Natural killer cell (primary cell): ENCODE results near the gene JSRP1. TPM values are rescaled to one million over a fixed set of nuclear protein-coding genes. Genes with fewer than 3 reads are reported as not detected.

Experiments
- ATAC-seq, 3 donors: fragments of 150-1000 bp in 2 of 3; fragments of 200-7000 bp in 1 of 3; cut with Tn5 transposase; 1 replicate in 1 of 3; 2 replicates in 2 of 3; pipeline ENCODE4 v1.10.0; 2021; ENCODE audit warnings: mild to moderate bottlenecking in 2 of 3, moderate library complexity in 2 of 3
- DNase-seq, 2 donors: peaks; one replicate each; pipeline versions ENCODE4 v3.0.0 to v3.0.0-alpha.2; 2013 to 2021; ENCODE audit warnings: mixed read lengths in 1 of 2
- H3K27ac ChIP-seq: one replicate; pipeline ENCODE4 v1.5.1; 2013; ENCODE audit warnings: mild to moderate bottlenecking, low read length
- H3K27me3 ChIP-seq: one replicate; pipeline ENCODE4 v1.6.1; 2013; ENCODE audit warnings: low read length; ENCODE audit not compliant: control insufficient read depth, insufficient read depth
- H3K36me3 ChIP-seq: one replicate; pipeline ENCODE4 v1.6.1; 2013; ENCODE audit warnings: low read length; ENCODE audit not compliant: control insufficient read depth, insufficient read depth
- H3K4me1 ChIP-seq: one replicate; pipeline ENCODE4 v1.6.1; 2013; ENCODE audit warnings: low read length; ENCODE audit not compliant: control insufficient read depth, insufficient read depth
- H3K4me3 ChIP-seq: one replicate; pipeline ENCODE4 v1.5.1; 2013; ENCODE audit warnings: low read length
- H3K9me3 ChIP-seq: one replicate; pipeline ENCODE4 v1.6.1; 2013; ENCODE audit warnings: low read length; ENCODE audit not compliant: control insufficient read depth, insufficient read depth
- H3K27ac Mint-ChIP-seq, 2 donors: one replicate each; pipeline ENCODE4 v1.8.0; 2022; ENCODE audit warnings: mild to moderate bottlenecking in 2 of 2, mixed read lengths in 2 of 2, moderate library complexity in 1 of 2
- H3K27me3 Mint-ChIP-seq, 2 donors: one replicate each; pipeline ENCODE4 v1.8.0; 2022; ENCODE audit warnings: low read depth in 2 of 2, mixed read lengths in 2 of 2
- H3K36me3 Mint-ChIP-seq: one replicate; pipeline ENCODE4 v1.8.0; 2022; ENCODE audit warnings: mixed read lengths
- H3K4me1 Mint-ChIP-seq, 2 donors: one replicate each; pipeline ENCODE4 v1.8.0; 2022; ENCODE audit warnings: mixed read lengths in 2 of 2
- H3K4me3 Mint-ChIP-seq: one replicate; pipeline ENCODE4 v1.8.0; 2022; ENCODE audit warnings: mild to moderate bottlenecking, moderate library complexity, mixed read lengths
- H3K9me3 Mint-ChIP-seq, 2 donors: one replicate each; pipeline ENCODE4 v1.8.0; 2022; ENCODE audit warnings: mixed read lengths in 2 of 2
- CTCF ChIP-seq: fragments of 200-600 bp; IDR thresholded peaks from one replicate; pipeline ENCODE4 v1.8.0; 2022; ENCODE audit warnings: antibody characterized with exemption
- WGBS: methylation state at CpG from one replicate; pipeline ENCODE4 v1.1.7; 2013; ENCODE audit warnings: missing lambda C conversion rate; ENCODE audit not compliant: insufficient coverage; 5-methylcytosine and 5-hydroxymethylcytosine counted together
- intact Hi-C: fragments of 100-400 bp; cut with micrococcal nuclease; formaldehyde crosslinking; loops from one replicate; pipeline ENCODE4 v1.14.2; 2022
- total RNA-seq, 4 donors: library from RNA; stranded (reverse); fragments of 120-200 nt in 1 of 4; gene quantifications; one replicate each; pipeline versions ENCODE4 v1.2.3 to v1.2.4, GENCODE V29; 2013 to 2022

The JSRP1 gene
- total RNA-seq, 3 donors from 2014 or later (not counting 1 experiment from before 2014, with no cell fraction given), result 0.82 to 2.0 TPM; not detected in 1

- no peak overlapping the region for H3K27ac ChIP-seq
- no peak overlapping the region for H3K27ac Mint-ChIP-seq
- no peak for DNase-seq
- no peaks in the 10 kb centered on the region for H3K9me3 Mint-ChIP-seq
- H3K27me3 ChIP-seq, result peaks cover 7% of the 10 kb centered on the region
- peaks cover 30% of the 10 kb centered on the region for H3K4me1 ChIP-seq
- H3K36me3 Mint-ChIP-seq, result no peaks in the 10 kb centered on the region
- H3K4me1 Mint-ChIP-seq, result peaks cover 12 to 13% of the 10 kb centered on the region in 2 donors
- H3K4me3 Mint-ChIP-seq, result no peak overlapping the region
- WGBS, result 96% methylated on average over 25 of the region's 25 CpGs
- TF ChIP-seq CTCF, result no peak
- H3K27me3 Mint-ChIP-seq, result no peaks in the 10 kb centered on the region
- ATAC-seq, result no peak
- intact Hi-C loops, result no loop called here
- peaks cover 59% of the 10 kb centered on the region for H3K36me3 ChIP-seq
- H3K4me3 ChIP-seq, result no peak overlapping the region
- H3K9me3 ChIP-seq, result no peaks in the 10 kb centered on the region
These were observed 10.1 kb downstream of the JSRP1 start for GRCh38 chr19:2246014-2246620.

- Mint-ChIP-seq H3K9me3 (no peaks in the 10 kb centered on the region), H3K4me3 (no peak overlapping the region), H3K4me1 (peaks cover 21% of the 10 kb centered on the region in 2 donors), H3K36me3 (no peaks in the 10 kb centered on the region), H3K27me3 (no peaks in the 10 kb centered on the region), H3K27ac (no peak overlapping the region)
- TF ChIP-seq CTCF, result no peak
- DNase-seq, result no peak
- Histone ChIP-seq H3K9me3 (no peaks in the 10 kb centered on the region), H3K27ac (no peak overlapping the region), H3K36me3 (peaks cover 61% of the 10 kb centered on the region), H3K4me3 (no peak overlapping the region), H3K27me3 (peaks cover 4% of the 10 kb centered on the region), H3K4me1 (peaks cover 34% of the 10 kb centered on the region)
- intact Hi-C loops, result no loop called here
- 98% methylated on average over 15 of the region's 15 CpGs for WGBS
- no peak for ATAC-seq
These were observed 10.9 kb downstream of the JSRP1 start for GRCh38 chr19:2245273-2245672.

- ATAC-seq (no peak), DNase-seq (no peak)
- Histone ChIP-seq H3K36me3 (peaks cover 61% of the 10 kb centered on the region), H3K27ac (no peak overlapping the region), H3K9me3 (no peaks in the 10 kb centered on the region), H3K4me1 (peaks cover 38% of the 10 kb centered on the region), H3K27me3 (no peaks in the 10 kb centered on the region), H3K4me3 (no peak overlapping the region)
- intact Hi-C loops, result no loop called here
- Mint-ChIP-seq H3K9me3 (peaks cover 0 to 3% of the 10 kb centered on the region in 2 donors), H3K4me1 (peaks cover 28 to 29% of the 10 kb centered on the region in 2 donors), H3K27me3 (no peaks in the 10 kb centered on the region), H3K27ac (no peak overlapping the region), H3K36me3 (no peaks in the 10 kb centered on the region), H3K4me3 (no peak overlapping the region)
- 95% methylated on average over 21 of the region's 21 CpGs for WGBS
- no peak for TF ChIP-seq CTCF
These were observed 11.7 kb downstream of the JSRP1 start for GRCh38 chr19:2244486-2244885.

GRCh38 chr19:2244125-2244411, 12.1 kb downstream of the JSRP1 start:
- intact Hi-C loops, result no loop called here
- no peak overlapping the region for H3K27ac ChIP-seq
- Mint-ChIP-seq H3K27me3 (no peaks in the 10 kb centered on the region), H3K36me3 (no peaks in the 10 kb centered on the region), H3K9me3 (peaks cover 0 to 3% of the 10 kb centered on the region in 2 donors), H3K4me1 (peaks cover 33% of the 10 kb centered on the region in 2 donors), H3K27ac (no peak overlapping the region), H3K4me3 (no peak overlapping the region)
- no peak for ATAC-seq
- no peak overlapping the region for H3K4me3 ChIP-seq
- no peak for TF ChIP-seq CTCF
- peaks cover 41% of the 10 kb centered on the region for H3K4me1 ChIP-seq
- H3K36me3 ChIP-seq, result peaks cover 61% of the 10 kb centered on the region
- WGBS, result 95% methylated on average over 12 of the region's 12 CpGs
- no peak for DNase-seq
- no peaks in the 10 kb centered on the region for H3K27me3 ChIP-seq
- no peaks in the 10 kb centered on the region for H3K9me3 ChIP-seq
